A673 (cell line): ENCODE measurements around the gene SEC16B. TPM values are rescaled to one million over a fixed set of nuclear protein-coding genes. Genes with fewer than 3 reads are reported as not detected.

Source experiments
- BruUV-seq: library from RNA; stranded (reverse); fragments of 400-500 nt; replicated peaks from 2 replicates; lab custom pipeline; 2021; lab: Mats Ljungman, UMichigan
- CTCF ChIA-PET: fragments of 300-600 bp; sonication (Branson Sonifier 250); formaldehyde crosslinking; loops from one replicate; lab custom pipeline; 2022; ENCODE audit warnings: antibody characterized with exemption; lab: Charles Lee
- POLR2A ChIA-PET: fragments of 300-600 bp; sonication (Branson Sonifier 250); formaldehyde crosslinking; loops from one replicate; lab custom pipeline; 2022; ENCODE audit warnings: antibody characterized with exemption; ENCODE audit not compliant: low non-redundant PET; lab: Charles Lee
- DNase-seq: peaks from one replicate; pipeline ENCODE4 v3.0.0-alpha.2; 2015; ENCODE audit warnings: low spot score
- H3K27ac ChIP-seq: fragments of 200-600 bp; sonication (generic); 2 replicates; pipeline ENCODE4 v1.5.1; 2016; ENCODE audit warnings: mixed run types, low read depth, mild to moderate bottlenecking, mixed read lengths, antibody characterized with exemption, low read length; ENCODE audit not compliant: poor library complexity, severe bottlenecking
- H3K27me3 ChIP-seq: fragments of 200-600 bp; sonication (generic); replicated peaks from 2 replicates; pipeline ENCODE4 v1.6.1; 2017; ENCODE audit warnings: mixed run types, low read depth, mild to moderate bottlenecking, mixed read lengths, antibody characterized with exemption, low read length; ENCODE audit not compliant: insufficient read depth, poor library complexity
- H3K36me3 ChIP-seq: fragments of 200-600 bp; sonication (generic); 2 replicates; pipeline ENCODE4 v1.6.1; 2016; ENCODE audit warnings: mixed run types, mild to moderate bottlenecking, mixed read lengths, antibody characterized with exemption, low read length; ENCODE audit not compliant: insufficient read depth, poor library complexity, severe bottlenecking
- H3K4me1 ChIP-seq: fragments of 200-600 bp; sonication (generic); 2 replicates; pipeline ENCODE4 v1.6.1; 2017; ENCODE audit warnings: mixed run types, mild to moderate bottlenecking, mixed read lengths, antibody characterized with exemption, low read length; ENCODE audit not compliant: insufficient read depth, poor library complexity, severe bottlenecking
- H3K4me3 ChIP-seq: fragments of 200-600 bp; sonication (generic); 2 replicates; pipeline ENCODE4 v1.5.1; 2016; ENCODE audit warnings: low read depth, mixed run types, mild to moderate bottlenecking, mixed read lengths, low read length; ENCODE audit not compliant: poor library complexity, severe bottlenecking
- H3K9me3 ChIP-seq: fragments of 200-600 bp; sonication (generic); 2 replicates; pipeline ENCODE4 v1.6.1; 2016; ENCODE audit warnings: mixed run types, low read depth, mild to moderate bottlenecking, mixed read lengths, antibody characterized with exemption, low read length; ENCODE audit not compliant: poor library complexity, severe bottlenecking
- EZH2 ChIP-seq: fragments of 200-600 bp; sonication (generic); IDR thresholded peaks from 2 replicates; pipeline ENCODE4 v1.6.1; 2017; ENCODE audit warnings: borderline replicate concordance, low read depth, mild to moderate bottlenecking, mixed read lengths, antibody characterized with exemption, low read length; ENCODE audit not compliant: poor library complexity, severe bottlenecking
- intact Hi-C: fragments of 100-400 bp; cut with micrococcal nuclease; formaldehyde crosslinking; loops from one replicate; pipeline ENCODE4 v1.10.0; 2022; ENCODE audit not compliant: unreplicated experiment
- total RNA-seq: library from RNA; stranded (reverse); gene quantifications from 2 replicates; pipeline ENCODE4 v1.2.3, GENCODE V29; 2021
- TF ChIP-seq, protein P1 (sequence below): fragments of 300-800, 200-600 bp; sonication (generic); conservative IDR thresholded peaks from 2 replicates; pipeline ENCODE4 v1.5.1; 2017; ENCODE audit warnings: low read depth, mild to moderate bottlenecking, antibody characterized with exemption, low read length, moderate library complexity, mixed read lengths

SEC16B gene
- total RNA-seq, 1 experiment from 2014 or later: 1.3 TPM

DNA sequence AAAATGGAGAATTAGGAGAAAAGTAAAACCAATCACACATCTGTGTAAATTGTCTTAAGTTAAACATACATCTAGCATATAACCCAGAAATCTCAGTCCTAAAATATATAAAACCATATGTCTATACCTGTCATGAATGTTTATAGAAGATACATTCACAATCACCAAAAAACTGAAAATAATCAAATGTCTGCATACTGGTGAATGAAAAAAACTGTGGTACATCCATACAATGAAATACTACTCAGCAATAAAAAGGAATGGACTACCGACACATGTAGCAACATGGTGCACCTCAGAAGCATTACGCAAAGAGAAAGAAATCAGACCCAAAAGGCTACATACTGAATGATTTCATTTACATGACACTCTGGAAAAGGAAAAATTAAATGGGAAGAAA, 47.7 kb upstream of the SEC16B start:
- DNase-seq: no peak
- TF ChIP-seq, protein P1, sequence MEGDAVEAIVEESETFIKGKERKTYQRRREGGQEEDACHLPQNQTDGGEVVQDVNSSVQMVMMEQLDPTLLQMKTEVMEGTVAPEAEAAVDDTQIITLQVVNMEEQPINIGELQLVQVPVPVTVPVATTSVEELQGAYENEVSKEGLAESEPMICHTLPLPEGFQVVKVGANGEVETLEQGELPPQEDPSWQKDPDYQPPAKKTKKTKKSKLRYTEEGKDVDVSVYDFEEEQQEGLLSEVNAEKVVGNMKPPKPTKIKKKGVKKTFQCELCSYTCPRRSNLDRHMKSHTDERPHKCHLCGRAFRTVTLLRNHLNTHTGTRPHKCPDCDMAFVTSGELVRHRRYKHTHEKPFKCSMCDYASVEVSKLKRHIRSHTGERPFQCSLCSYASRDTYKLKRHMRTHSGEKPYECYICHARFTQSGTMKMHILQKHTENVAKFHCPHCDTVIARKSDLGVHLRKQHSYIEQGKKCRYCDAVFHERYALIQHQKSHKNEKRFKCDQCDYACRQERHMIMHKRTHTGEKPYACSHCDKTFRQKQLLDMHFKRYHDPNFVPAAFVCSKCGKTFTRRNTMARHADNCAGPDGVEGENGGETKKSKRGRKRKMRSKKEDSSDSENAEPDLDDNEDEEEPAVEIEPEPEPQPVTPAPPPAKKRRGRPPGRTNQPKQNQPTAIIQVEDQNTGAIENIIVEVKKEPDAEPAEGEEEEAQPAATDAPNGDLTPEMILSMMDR: no peak
- no peak for TF ChIP-seq EZH2
- no TSS peak for BruUV-seq
- Histone ChIP-seq H3K36me3 (no peaks in the 10 kb centered on the region), H3K9me3 (peaks cover 7% of the 10 kb centered on the region), H3K27me3 (peaks cover 14% of the 10 kb centered on the region), H3K4me1 (no peaks in the 10 kb centered on the region), H3K4me3 (no peak overlapping the region), H3K27ac (no peak overlapping the region)
- ChIA-PET CTCF (interaction anchor here (0.9 kb wide), 1 partner anchor 16 kb away, joined by 3 read pairs; no protein-coding TSS in a partner anchor), POLR2A (no interaction called here)
- intact Hi-C loops: no loop called here

DNA sequence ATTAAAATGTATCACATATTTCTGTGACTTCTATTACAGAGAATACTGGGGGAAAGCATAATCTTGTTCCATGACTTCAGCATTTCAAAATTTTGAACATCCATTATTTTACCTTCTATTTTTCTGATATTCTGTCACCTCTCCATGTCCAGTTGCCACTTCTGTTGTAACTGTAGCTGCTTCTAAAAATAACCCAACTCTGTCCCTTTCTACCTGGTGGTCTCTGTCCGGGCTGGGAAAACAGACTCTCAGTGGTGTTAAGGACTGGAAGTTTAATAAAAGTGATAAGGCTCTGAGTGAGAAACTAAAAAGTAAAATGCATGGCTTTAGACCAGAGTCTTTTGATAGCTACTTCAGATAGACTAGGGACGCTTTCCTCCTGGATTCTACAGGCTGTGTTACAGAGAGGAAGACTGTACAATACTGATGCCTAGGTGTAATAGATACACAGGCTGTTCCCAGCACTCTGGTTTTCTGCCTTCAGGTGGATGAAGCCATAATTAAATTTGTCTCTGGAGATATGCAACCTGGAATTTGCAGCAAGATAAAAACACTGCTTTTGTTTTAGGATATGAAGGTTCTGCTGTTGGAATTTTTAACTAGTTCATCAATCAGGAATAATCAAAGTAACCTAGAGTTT, 42.1 kb upstream of the SEC16B start:
- ChIA-PET POLR2A (no interaction called here), CTCF (no interaction called here)
- no peaks in the 10 kb centered on the region for H3K9me3 ChIP-seq
- no peak overlapping the region for H3K4me3 ChIP-seq
- no peaks in the 10 kb centered on the region for H3K4me1 ChIP-seq
- no peak overlapping the region for H3K27ac ChIP-seq
- TF ChIP-seq, protein P1: no peak
- no peak for TF ChIP-seq EZH2
- BruUV-seq: no TSS peak
- intact Hi-C loops: no loop called here
- H3K27me3 ChIP-seq: peaks cover 45% of the 10 kb centered on the region
- no peak for DNase-seq
- H3K36me3 ChIP-seq: no peaks in the 10 kb centered on the region

DNA sequence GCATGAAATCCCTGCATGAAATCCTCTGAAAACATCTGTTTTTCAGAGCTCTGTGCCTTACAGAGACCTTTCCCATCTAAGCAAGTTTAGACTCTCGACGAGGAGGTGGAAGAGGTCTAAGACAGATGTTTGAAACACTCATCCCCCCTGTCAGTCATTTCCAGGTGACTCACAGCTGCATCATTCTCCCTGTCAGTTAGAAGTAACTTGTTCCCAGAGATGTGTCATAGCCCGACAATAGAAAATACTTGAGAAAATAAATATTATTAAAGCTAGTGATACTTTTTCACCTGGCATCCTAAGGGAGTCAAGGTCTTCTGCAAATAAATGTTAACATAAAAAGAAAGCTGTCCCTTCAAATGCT, 41.6 kb upstream of the SEC16B start:
- Histone ChIP-seq H3K4me1 (no peaks in the 10 kb centered on the region), H3K36me3 (no peaks in the 10 kb centered on the region), H3K27me3 (peaks cover 45% of the 10 kb centered on the region), H3K27ac (no peak overlapping the region), H3K9me3 (no peaks in the 10 kb centered on the region), H3K4me3 (no peak overlapping the region)
- TF ChIP-seq, protein P1: no peak
- TF ChIP-seq EZH2: peak; percentile 25
- no TSS peak for BruUV-seq
- ChIA-PET POLR2A (no interaction called here), CTCF (no interaction called here)
- intact Hi-C loops: no loop called here
- no peak for DNase-seq
